DOHH2 (cell line): ENCODE results near the gene SLC6A17.

Experiments used
- H3F3A ChIP-seq: fragments of 200-600 bp; sonication (generic), shearing (Covaris generic); 2 replicates; pipeline ENCODE4 v1.6.0; 2016; ENCODE audit warnings: antibody characterized with exemption, mild to moderate bottlenecking; ENCODE audit not compliant: control insufficient read depth, insufficient read depth
- H3K27ac ChIP-seq: fragments of 200-600 bp; sonication (generic); 2 replicates; pipeline ENCODE4 v1.5.1; 2014; ENCODE audit warnings: low read depth, mild to moderate bottlenecking, low read length, moderate library complexity
- H3K27me3 ChIP-seq: fragments of 200-600 bp; sonication (generic); 2 replicates; pipeline ENCODE4 v1.6.1; 2014; ENCODE audit warnings: mild to moderate bottlenecking, low read length, mixed read lengths; ENCODE audit not compliant: control insufficient read depth
- H3K36me3 ChIP-seq: fragments of 200-600 bp; sonication (generic); 2 replicates; pipeline ENCODE4 v1.6.1; 2014; ENCODE audit warnings: mild to moderate bottlenecking, low read length, moderate library complexity, mixed read lengths; ENCODE audit not compliant: control insufficient read depth
- H3K4me1 ChIP-seq: fragments of 200-600 bp; sonication (generic); 2 replicates; pipeline ENCODE4 v1.6.1; 2014; ENCODE audit warnings: mild to moderate bottlenecking, low read length, mixed read lengths; ENCODE audit not compliant: control insufficient read depth
- H3K4me2 ChIP-seq: fragments of 200-600 bp; sonication (generic); 2 replicates; pipeline ENCODE4 v1.6.0; 2014; ENCODE audit warnings: mild to moderate bottlenecking, low read length, moderate library complexity
- H3K4me3 ChIP-seq: fragments of 200-600 bp; sonication (generic); 2 replicates; pipeline ENCODE4 v1.5.1; 2014; ENCODE audit warnings: mild to moderate bottlenecking, low read length, mixed read lengths
- H3K79me2 ChIP-seq: fragments of 200-600 bp; sonication (generic); 2 replicates; pipeline ENCODE4 v1.6.1; 2014; ENCODE audit warnings: mild to moderate bottlenecking, low read length, mixed read lengths; ENCODE audit not compliant: control insufficient read depth
- H3K9me2 ChIP-seq: fragments of 200-600 bp; sonication (generic); replicated peaks from 2 replicates; pipeline ENCODE4 v1.6.1; 2014; ENCODE audit warnings: mild to moderate bottlenecking, low read length, mixed read lengths; ENCODE audit not compliant: control insufficient read depth
- H3K9me3 ChIP-seq: fragments of 200-600 bp; sonication (generic); 2 replicates; pipeline ENCODE4 v1.6.1; 2014; ENCODE audit warnings: antibody characterized with exemption, low read length, mixed read lengths; ENCODE audit not compliant: control insufficient read depth, insufficient read depth
- H4K20me1 ChIP-seq: fragments of 200-600 bp; sonication (generic); 2 replicates; pipeline ENCODE4 v1.6.0; 2014; ENCODE audit warnings: low read depth, mild to moderate bottlenecking, antibody characterized with exemption, low read length, moderate library complexity; ENCODE audit not compliant: control insufficient read depth, insufficient read depth
- EZH2phosphoT487 ChIP-seq: fragments of 200-600 bp; sonication (generic); IDR thresholded peaks from 2 replicates; pipeline ENCODE4 v1.6.1; 2017; ENCODE audit warnings: borderline replicate concordance, mild to moderate bottlenecking, antibody characterized with exemption, low read length, moderate library complexity, mixed read lengths
- TF ChIP-seq, protein P1 (sequence below): fragments of 200-600 bp; sonication (generic); IDR thresholded peaks from one replicate; pipeline ENCODE4 v1.5.1; 2014; ENCODE audit warnings: antibody characterized with exemption, mild to moderate bottlenecking, low read depth, low read length; ENCODE audit not compliant: poor library complexity, severe bottlenecking

The SLC6A17 gene

DNA sequence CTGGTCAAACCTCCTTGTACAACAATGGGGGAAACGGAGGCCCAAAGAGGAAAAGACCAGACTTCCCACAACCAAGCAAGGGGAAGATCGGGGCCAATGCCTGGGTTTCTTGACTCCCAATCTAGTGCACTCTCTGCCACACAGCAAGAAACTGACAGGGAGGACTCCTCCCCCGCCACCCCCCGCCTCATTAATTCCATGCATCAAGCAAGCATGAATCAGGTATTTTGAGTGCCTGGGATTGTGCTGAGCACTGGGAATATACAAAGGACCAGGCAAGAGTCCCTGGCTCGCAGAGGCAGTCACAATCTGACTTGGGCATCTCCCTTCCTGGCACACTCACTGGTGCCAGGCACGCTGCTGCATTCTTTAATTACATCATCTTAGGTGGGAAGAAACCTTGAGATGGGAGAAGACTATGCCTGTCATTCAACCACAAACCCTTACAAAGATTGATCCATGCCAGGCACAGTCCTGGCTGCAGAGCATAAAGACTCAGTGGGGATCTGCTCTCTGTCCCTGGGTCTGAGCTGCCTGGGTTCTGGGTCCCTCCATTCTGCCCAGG, 55.4 kb downstream of the SLC6A17 start:
- no peak overlapping the region for H3K27ac ChIP-seq
- H3K36me3 ChIP-seq, result no peaks in the 10 kb centered on the region
- TF ChIP-seq, protein P1, sequence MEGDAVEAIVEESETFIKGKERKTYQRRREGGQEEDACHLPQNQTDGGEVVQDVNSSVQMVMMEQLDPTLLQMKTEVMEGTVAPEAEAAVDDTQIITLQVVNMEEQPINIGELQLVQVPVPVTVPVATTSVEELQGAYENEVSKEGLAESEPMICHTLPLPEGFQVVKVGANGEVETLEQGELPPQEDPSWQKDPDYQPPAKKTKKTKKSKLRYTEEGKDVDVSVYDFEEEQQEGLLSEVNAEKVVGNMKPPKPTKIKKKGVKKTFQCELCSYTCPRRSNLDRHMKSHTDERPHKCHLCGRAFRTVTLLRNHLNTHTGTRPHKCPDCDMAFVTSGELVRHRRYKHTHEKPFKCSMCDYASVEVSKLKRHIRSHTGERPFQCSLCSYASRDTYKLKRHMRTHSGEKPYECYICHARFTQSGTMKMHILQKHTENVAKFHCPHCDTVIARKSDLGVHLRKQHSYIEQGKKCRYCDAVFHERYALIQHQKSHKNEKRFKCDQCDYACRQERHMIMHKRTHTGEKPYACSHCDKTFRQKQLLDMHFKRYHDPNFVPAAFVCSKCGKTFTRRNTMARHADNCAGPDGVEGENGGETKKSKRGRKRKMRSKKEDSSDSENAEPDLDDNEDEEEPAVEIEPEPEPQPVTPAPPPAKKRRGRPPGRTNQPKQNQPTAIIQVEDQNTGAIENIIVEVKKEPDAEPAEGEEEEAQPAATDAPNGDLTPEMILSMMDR, result no peak
- no peak for TF ChIP-seq EZH2phosphoT487
- no peaks in the 10 kb centered on the region for H3K27me3 ChIP-seq
- no peaks in the 10 kb centered on the region for H3K9me2 ChIP-seq
- H3K4me1 ChIP-seq, result peaks cover 25% of the 10 kb centered on the region
- H3K4me3 ChIP-seq, result no peak overlapping the region
- H3F3A ChIP-seq, result peaks cover 6% of the 10 kb centered on the region
- H4K20me1 ChIP-seq, result no peaks in the 10 kb centered on the region
- H3K79me2 ChIP-seq, result no peaks in the 10 kb centered on the region
- no peaks in the 10 kb centered on the region for H3K9me3 ChIP-seq
- no peak overlapping the region for H3K4me2 ChIP-seq

DNA sequence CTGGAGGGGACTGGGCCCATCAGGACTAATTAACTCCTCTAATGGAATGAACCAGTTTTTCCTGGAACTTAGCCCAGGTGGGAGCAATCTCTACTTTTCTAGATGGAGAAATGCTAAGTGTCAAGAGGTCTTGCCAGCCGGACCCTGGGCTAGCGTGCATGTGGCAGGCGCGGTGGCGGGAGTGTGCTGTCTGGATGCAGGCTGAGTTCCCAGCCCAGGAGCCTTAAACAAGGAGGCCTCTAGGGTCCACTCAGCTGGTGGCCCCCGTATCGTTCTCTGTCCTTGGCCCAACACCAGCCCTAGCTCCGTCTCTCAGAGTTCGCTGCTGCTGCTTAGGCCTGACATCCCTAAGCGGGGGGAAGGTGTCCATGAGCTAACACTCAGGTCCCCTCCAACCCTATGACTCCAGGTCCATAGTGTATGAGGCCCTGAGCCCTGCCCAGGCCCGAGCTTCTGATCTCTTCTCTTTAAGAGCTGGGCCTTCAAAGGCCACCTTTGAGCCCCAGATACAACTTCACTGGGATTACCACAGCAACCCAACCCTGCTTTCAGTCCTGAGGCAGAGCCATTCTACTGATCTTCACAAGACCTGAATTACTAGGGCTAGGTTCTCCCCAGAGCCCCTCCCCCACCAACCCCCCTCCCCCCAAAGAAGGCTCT, 56.1 kb downstream of the SLC6A17 start:
- H3K36me3 ChIP-seq, result no peaks in the 10 kb centered on the region
- H3K9me3 ChIP-seq, result no peaks in the 10 kb centered on the region
- H3K4me2 ChIP-seq, result no peak overlapping the region
- H3K79me2 ChIP-seq, result 0 out of 2 replicates have a peak, but pooled peaks cover 2% of the 10 kb centered on the region
- H3K27ac ChIP-seq, result no peak overlapping the region
- H3F3A ChIP-seq, result peaks cover 6% of the 10 kb centered on the region
- peaks cover 26% of the 10 kb centered on the region for H3K4me1 ChIP-seq
- H3K9me2 ChIP-seq, result no peaks in the 10 kb centered on the region
- TF ChIP-seq EZH2phosphoT487, result no peak
- TF ChIP-seq, protein P1, result no peak
- H3K27me3 ChIP-seq, result no peaks in the 10 kb centered on the region
- H4K20me1 ChIP-seq, result no peaks in the 10 kb centered on the region
- H3K4me3 ChIP-seq, result no peak overlapping the region

DNA sequence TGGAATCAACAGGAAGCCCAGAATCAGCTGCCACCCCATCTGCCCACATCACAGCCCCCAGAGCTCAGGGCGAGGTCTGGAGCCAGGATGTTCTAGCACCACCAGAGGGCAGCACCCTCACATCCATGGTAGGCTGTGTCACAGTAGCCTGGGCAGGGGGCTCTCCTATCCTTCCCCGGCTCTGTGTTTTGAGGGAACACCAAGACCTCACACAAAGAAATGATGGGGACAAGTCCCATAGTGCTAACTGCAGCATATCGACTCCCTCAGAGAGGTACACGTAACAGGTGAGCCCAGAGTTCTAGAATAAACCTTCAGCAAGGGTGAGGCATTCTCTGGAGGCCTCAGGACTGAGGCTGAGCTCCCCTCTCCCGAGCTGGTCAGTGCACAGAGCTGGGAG, 57.5 kb downstream of the SLC6A17 start:
- H4K20me1 ChIP-seq, result no peaks in the 10 kb centered on the region
- H3F3A ChIP-seq, result peaks cover 6% of the 10 kb centered on the region
- H3K27ac ChIP-seq, result no peak overlapping the region
- no peak overlapping the region for H3K4me2 ChIP-seq
- no peaks in the 10 kb centered on the region for H3K36me3 ChIP-seq
- H3K79me2 ChIP-seq, result 0 out of 2 replicates have a peak, but pooled peaks cover 4% of the 10 kb centered on the region
- TF ChIP-seq, protein P1, result peak; percentile 83
- TF ChIP-seq EZH2phosphoT487, result no peak
- no peaks in the 10 kb centered on the region for H3K27me3 ChIP-seq
- no peaks in the 10 kb centered on the region for H3K9me2 ChIP-seq
- no peaks in the 10 kb centered on the region for H3K9me3 ChIP-seq
- peaks cover 40% of the 10 kb centered on the region for H3K4me1 ChIP-seq
- no peak overlapping the region for H3K4me3 ChIP-seq
